NCI-H345 treated with DMSO at 0.1 percent for 48 hours (cell line): ENCODE data around the gene SCGB3A2.
A peak's percentile ranks its signal among the peaks of the same experiment; 100 is the strongest.

ENCODE experiments used
- DNase-seq: peaks from one replicate; lab custom pipeline; 2025; ENCODE audit not compliant: unreplicated experiment; lab: John Stamatoyannopoulos, UW

Gene SCGB3A2, protein sequence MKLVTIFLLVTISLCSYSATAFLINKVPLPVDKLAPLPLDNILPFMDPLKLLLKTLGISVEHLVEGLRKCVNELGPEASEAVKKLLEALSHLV

DNA sequence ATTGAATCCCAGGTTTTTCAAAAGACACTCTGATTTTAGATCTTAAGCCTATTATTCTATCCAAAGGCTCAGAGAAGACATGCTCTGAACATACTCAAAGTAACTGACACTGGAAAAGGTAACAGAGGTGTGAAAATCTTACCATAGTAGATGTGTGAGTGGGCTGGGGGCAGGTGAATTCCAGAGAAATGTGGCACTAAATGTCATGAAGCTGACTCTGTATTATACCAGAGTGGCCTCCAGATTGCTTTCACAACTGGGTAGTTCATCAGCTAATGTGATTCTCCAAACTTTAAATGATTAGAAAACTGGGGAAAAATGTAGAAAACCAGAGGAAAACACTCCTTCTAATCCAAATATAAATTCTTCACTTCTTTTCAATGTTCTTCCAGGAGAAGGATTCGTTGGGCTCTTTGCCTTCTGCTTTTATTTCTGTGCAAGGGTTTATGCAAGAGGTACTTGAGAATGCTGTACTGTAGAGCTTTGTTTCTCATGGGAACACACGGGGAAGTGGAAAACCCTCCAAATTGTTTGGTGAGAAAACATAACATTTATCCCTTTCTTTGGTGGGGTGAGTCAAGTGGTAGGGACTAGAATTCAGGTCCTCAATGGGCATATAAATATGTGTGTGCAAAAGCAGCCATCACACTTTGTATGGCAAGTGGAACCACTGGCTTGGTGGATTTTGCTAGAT is at the start of gene SCGB3A2:
Gene SCGB3A2 (plus strand): TSS at position 646 of the 694 bp plus-strand sequence. CDS start 93 bp downstream, outside the sequence.
- no peak for DNase-seq

DNA sequence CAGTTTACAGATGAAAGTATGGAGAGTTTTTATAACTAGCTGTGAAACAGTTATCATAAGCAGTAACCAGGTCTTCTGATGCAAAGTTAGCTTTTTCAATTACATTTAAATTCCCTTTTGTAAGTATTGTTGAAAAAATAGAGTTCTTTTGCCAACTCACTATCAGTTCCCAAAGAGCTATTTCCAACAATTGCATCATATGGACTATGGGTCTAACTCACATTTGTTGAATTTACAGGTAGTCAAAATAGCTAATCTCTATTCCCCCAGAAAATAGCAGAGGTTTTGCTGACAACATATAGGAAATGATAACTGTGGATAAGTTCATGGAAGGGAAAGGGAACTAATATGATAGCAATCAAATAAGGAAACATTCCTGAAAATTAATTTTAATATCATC is 48.5 kb upstream of the SCGB3A2 start:
- DNase-seq = no peak

DNA sequence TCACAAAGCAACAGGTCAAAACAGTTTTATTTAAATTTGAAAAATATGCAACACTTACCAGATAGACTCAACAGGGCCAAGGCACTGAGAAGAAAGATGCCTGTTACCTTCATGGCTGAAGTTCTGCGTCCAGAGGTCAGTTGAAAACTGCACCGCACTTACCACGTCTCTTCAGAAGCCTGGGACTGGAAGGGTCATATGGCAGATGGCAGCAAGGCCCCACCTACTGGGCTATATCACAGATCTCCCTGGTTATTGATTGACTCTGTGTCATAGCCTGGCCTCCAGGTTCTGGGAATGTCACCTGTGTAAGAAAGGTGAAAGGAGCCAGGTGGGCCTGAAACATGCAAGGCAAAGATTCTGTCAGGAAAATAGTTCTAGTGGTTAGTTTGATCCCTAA is 47.0 kb upstream of the SCGB3A2 start, which contains the start of gene SPINK1:
Gene SPINK1 (minus strand): TSS at position 207 of the 400 bp plus-strand sequence. CDS start 94 bp downstream, at position 113.
- DNase-seq = no peak

DNA sequence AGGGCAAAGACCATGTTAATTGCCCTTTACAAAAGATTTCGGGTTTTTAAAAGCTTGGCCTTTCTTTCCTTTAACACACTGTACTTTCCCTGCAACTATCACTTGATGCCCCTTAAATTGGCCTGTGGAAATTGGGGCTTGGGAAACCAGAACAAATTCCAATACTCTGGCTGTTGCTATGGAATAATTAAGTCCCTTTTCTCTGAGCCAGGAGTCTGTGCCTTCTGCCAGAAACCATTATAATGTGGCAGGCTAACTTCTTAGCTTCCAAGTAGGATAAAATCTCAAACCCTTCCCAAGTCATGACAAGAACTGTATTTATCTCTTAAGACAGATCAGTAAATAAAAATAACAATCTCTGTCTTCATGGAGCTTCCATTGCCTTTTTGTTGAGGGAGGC is 46.0 kb upstream of the SCGB3A2 start:
- DNase-seq = no peak

DNA sequence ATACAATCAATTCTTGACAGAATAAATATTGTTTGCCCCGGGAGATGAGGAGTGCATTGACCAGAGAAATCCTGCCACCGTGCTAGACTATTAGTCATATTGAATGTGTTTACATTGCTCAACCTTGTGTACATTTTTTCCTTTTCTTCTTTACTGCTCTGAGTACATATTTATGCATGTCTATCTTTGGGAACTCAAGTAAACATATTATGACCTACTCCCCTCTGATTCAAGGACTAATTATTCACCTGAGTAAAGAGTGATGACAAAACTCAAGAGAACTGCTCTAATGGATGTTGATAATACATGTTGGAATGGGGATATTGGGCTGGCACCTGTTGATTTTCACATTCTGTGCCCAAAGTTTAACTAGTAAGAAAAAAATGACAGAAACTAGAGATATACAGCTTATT is 43.1 kb upstream of the SCGB3A2 start:
- DNase-seq = peak; percentile 21

DNA sequence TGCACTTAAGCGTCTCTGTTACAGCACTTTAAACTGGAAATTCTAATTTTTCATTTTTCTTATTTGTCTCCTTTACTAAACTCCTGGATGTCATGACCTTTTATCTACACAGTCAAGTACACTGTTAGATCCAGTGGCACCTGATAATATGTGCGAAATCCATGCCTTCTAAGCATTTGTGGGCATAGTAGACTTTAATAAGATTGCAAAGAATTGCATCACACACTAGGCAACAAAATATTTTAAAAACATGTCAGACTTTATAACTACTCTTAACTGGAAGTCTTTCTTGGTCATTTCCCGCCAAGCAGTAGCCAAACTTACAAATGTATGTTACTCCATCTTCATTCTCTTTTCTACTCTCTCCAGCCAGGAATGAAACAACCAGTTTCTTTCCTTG is 42.1 kb upstream of the SCGB3A2 start:
- DNase-seq = no peak

DNA sequence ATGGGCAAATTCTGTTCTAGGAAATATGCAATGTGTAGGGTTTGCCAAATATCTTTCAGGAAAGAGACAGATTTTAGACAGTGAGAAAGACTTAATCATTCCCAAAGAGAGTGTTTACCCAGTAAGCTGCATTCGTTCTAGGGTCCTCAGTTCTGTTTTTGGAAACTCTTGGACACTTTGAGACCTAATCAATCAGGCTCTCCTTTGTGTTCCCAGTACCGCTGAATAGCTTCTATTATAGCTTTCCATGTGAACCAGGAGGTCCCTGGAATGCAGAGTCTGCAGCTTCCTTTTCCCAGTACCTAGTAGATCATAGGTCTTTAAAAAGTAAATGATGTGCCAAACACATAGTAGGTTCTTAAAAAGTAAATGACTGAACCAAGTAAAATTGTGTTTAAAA is 35.6 kb upstream of the SCGB3A2 start:
- no peak for DNase-seq

DNA sequence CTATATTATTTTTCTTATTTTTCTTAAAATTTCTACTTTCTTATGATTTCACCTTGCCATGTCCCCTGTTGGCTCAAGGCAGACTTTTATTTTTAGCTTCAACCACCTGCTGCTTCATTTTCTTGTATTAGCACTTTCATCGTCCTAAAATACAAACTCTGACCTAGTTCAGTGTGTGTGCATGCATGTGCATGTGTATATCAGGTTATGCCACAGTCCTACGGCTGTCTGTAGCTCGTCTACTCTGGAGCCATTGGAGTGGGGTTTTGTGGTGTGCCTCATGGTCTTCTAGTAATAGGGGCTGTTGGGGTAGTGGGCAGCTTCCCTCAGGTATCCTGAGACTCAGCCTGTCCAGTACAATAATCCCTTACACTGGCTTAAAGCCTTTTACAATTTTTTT is 33.7 kb upstream of the SCGB3A2 start:
- DNase-seq = no peak

DNA sequence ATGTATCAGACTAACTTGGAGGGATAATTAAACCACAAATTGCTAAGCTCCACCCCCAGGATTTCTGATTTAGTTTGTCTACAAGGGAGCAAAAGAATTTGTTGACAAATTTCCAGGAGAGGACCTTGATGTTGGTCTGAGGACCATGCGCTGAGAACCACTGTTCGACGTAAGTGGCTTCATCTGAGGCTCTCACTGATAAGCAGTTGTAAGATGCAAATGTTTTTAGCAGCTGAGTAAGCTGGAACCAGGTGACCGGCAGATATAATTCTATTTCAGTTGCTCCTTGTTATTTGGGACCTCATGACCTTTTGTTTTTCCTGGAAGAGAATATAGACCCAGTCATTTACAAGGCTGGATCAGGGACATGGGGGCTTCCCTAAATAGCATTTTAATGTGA is 32.9 kb upstream of the SCGB3A2 start:
- DNase-seq = no peak

DNA sequence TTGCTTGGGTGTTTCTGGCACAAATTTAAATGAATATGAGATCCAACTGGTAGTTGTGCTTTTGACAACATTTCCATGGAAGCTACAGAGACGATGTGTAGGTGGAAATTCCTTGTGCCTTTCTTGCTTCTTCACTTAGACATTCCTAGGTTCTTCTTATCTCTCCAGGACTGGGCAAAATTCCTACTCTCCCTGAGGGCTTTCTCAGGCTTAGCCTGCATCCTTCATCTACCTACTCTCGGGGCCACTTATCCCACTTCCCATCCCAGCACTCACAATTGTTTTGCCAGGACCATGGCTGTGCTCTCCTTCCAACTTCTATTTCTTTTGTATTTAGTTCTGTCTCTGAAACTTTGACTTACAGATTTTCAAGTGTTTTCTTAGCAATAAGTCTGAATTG is 29.3 kb upstream of the SCGB3A2 start:
- no peak for DNase-seq

DNA sequence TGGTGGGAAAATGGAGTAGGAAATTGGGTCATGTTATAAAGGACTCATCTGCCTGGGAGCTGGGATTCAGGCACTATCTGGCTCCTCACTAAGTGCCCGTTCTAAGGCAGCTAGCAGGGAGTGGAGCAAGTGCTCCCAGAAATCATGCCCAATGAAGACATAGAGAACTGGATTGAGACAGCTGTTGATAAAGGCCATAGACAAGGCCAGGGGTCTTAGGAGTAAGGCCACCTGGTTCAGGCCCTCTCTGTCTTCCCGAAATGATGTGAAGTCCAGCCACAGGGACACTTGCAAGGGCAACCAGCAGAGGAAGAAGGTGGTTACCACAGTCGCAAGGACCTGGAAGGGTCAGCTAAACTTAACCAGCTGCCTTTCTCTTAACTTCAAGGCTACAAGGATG is 26.9 kb upstream of the SCGB3A2 start:
- no peak for DNase-seq

DNA sequence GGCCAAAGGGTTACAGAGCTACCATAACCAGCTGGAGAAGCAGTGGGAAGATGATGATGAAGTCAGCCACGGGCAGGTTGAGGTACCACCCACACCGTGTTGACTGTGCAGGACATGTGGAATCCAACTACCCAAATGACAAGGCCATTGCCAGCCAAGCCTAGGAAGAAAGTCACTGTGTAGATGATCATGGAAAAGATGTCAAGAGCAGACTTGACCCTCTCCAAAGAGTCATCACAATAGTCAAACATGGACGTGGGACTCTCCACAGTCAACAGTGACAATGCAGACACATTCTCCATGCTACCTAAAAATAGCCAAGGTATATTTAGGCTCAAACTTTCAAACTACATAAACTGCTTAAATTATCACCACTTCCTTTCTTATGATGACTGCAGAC is 26.1 kb upstream of the SCGB3A2 start:
- no peak for DNase-seq

DNA sequence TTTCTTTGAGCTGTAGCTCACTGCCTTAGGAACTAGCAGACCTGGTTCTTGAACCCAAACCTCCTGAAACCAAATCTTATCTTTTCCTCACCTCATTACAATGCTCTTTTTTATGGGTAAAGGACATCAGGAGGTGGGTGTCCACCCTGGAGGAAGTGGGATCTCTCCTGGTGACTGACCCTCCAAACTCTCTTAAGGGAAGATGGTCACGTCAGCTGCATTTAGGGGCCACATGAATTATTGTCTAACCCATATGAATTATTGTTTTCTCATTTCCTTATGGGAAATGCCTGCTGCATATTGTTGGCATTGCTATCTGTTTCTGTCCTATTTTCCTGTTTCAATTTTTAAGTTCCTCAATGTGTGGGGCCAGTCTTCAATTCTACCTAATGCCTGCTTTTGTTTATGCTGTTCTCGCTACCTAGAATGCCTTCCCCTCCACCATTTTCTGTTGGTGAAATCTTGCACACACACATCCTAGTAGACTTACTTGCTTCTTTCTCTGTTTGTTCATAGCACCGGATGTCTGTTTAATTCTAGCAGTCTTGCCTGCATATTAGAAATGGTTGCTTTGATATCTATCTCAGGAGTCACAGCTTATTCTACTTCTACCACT is 25.0 kb upstream of the SCGB3A2 start:
- no peak for DNase-seq

DNA sequence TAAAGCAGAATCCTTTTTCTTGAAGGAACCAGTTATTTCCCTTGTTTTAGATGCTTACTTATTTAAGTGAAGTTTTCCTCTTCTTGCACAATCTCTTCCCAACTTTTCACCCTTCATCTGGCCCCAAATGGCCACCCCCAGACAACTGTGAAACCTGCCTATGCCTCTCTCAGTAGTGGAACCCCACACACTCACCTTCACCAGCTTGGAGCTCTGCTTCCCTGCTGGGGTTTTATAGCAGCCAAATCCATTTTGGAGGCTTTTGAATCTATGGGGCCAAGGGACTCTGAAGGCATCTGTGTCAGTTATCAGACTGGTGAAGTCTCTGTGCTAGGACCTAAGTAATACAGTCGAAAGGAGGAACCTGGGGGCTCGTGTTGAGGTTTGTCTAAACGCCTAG is 24.2 kb upstream of the SCGB3A2 start:
- no peak for DNase-seq

DNA sequence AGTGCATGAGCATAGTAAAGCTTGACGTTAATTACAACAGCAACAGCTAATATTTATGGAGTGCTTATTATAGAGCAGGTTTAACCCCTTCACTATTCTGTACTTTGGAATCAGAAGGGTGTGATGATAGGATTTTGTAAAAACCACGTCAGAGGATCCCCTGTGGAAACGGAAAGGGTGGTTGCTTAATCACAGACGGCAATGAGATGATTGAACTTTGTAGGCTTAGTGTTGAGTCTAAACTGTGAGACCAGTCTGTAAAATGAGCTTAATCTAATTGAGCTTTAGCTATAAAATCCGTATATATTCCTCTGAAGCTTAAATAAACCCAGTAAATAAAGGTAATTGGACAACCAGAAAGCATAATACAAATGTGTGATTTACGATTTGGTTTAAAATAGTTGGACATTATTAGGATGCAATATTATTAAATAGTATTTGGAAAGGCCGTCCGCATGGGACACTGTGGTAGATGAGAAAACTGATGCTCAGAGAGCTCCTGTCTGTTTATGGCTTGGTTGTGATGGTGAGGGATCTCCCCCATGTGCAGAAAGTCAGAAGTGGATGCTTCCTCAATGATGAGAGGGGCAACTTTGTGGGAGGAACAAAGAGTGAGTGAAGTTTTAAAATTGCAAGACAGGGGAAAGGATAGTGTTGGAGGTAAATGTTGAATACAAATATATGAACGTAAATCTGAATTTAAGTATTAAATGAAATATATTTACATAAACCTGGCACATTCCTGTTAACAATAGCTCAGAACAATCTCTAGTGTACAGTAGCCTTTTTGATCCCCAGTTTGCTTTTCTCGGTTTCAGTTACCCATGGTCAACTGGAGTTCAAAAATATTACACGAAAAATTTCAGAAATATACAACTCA is 23.4 kb upstream of the SCGB3A2 start:
- no peak for DNase-seq

DNA sequence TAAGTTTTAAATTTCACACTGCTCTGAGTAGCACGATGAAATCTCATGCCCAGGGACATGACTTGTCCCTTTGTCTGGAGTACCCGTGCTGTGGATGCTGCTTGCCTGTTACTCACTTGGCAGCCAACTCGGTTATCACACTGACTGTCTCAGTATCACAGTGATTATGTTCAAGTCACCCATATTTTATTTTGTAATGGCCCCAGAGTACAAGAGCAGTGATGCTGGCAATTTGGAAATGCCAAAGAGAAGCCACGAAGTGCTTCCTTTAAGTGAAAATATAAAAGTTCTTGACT is 22.8 kb upstream of the SCGB3A2 start:
- no peak for DNase-seq

DNA sequence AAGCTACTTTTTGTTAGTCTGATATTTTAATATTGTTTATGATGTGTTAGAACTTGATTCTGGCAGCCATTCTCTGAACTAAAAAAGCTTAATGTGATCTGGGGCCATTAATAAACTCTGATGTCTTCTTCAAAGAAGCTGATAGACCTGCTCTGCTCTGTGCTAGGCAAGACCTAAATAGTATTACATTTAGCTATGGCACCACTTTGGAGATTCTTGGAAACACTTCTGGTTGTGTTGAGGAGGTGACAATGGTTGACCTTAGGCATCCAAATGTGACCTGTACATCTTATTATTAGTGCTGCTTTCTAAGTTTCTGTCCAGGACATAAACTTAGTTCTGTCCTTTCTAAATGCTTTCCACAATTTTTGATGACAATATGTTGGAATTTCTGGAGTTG is 21.7 kb upstream of the SCGB3A2 start:
- DNase-seq = no peak

DNA sequence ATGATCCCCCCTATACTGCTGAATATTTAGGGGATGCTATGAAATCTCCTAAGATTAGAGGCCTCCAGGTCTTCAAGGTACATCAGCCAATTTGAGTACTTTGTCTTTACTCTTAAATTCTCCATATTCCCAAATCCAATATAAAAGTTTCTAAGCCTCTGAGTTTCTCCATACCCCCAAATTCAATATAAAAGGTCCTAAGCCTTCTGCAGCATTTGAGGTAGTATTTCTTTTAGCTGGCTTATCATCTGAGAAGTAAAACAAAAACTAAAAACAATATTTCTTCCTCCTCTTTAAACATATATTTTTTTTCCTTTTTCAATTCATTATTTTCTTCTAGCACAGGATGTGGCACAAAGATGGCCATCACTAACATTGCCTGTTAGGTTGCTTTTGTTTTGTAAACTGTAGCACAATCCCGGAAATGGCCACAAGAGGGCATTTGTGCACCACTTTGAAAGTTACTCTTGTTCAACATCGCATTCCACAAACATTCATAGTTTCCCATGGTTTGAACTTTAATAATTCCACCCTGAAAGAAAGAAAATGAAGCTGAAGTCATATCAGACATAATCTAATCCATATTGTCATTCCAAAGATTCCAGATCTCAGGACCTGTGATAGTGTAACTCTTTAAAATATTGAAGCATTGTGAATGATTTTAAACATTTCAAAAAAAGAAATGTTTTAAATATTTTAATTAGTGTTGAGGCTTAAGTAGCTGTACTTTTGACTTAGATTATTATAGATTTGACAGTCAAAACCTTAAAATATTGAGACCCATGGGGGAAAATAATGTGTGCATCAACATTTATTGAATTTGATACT is 21.0 kb upstream of the SCGB3A2 start:
- DNase-seq = peak; percentile 20

DNA sequence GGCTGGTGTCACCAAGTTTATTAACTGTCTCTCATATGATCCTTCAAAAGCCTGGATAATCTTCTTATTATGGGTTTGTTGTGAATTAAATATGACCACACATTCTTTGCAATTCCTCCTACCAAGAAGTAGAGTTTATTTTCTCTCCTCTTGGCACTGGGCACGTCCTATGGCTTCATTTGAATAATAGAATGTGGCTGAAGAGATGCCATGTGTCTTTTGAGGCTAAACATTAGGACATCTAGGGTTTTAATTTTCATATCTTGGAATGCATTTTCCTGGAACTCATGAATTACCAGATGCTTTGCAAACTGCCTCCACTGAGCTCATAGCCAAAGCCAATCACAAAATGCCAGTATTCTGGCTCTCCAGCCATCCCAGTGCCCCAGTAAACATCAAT is 19.9 kb upstream of the SCGB3A2 start:
- DNase-seq = no peak

DNA sequence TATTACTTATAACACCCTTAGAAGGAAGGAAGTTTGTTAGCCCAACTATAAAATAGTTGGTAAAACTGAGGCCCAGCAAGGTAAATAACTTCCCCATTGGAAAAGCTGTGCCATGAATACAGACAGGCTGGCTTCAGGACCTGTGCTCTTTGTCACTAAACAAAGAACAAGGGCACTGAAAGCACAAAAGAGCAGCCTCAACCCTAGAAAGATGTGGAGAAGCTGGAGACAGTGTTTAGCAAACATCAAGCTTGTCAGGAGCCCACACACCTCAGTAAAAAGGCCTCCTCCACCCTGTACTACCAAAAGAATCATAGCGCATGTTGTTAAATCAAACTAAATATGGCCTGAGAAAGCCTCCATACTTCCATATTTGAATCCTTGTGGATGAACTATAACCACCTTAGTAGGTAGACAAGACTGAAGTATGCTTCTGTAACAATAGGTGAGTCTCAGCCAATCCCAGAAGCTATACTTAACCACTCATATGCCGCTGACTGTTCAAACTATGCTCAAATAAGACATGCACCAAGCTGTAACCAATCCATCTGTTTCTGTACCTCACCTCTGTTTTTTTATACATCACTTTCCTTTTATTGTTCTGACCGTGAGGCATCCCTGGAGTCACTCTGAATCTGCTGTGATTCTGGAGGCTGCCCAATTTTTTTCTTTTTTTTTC is 18.4 kb upstream of the SCGB3A2 start:
- no peak for DNase-seq
